Globus pallidus (tissue), 1 donor: Measurements from ENCODE around the gene COL21A1.
"Not testable (repeated sequence)": the region's sequence is repeated elsewhere in the genome, so short reads cannot be mapped to it uniquely, and the experiment has no call there.

Experiments
- DNase-seq: peaks from one replicate; pipeline ENCODE4 v3.0.0-alpha.2; 2015; ENCODE audit warnings: low spot score

The COL21A1 gene

GRCh38 chr6:56047931-56048540 is 199.3 kb downstream of the COL21A1 start:
- no peak for DNase-seq

DNA sequence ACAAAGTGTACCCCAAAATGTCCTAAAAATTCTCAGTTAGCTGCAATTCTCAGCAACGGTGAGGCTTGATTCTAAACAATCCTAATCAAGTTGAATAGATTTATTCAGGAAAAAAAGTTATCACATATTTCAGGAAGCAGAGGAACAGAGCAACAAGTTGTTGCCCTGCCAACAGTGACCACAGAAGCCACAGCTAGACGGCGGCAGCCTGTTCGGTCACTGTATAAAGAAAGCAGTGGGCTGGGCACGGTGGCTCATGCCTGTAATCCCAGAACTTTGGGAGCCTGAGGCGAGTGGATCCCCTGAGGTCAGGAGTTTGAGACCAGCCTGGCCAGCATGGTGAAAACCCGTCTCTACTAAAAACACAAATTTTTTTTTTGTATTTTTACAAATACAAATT is 200.8 kb downstream of the COL21A1 start:
- DNase-seq = no peak

- no peak for DNase-seq
These were observed 203.6 kb downstream of the COL21A1 start for GRCh38 chr6:56043761-56044160.

DNA sequence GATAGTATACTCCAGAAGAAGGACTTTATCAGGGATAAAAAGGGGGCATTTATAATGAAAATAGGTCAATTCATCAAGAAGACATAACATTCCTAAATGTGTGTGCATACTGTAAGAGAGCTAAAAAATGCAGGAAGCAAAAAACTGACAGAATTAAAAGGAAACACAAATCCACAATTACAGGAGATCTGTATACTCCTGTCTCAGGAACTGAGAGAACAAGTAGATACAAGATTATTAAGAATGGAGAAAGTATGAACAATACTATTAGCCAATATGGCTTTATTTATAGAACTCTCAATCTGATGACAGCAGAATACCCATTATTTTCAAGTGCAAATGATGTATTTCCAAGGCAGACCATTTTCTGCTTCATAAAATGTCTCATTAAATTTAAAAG is 204.3 kb downstream of the COL21A1 start:
- no peak for DNase-seq

DNA sequence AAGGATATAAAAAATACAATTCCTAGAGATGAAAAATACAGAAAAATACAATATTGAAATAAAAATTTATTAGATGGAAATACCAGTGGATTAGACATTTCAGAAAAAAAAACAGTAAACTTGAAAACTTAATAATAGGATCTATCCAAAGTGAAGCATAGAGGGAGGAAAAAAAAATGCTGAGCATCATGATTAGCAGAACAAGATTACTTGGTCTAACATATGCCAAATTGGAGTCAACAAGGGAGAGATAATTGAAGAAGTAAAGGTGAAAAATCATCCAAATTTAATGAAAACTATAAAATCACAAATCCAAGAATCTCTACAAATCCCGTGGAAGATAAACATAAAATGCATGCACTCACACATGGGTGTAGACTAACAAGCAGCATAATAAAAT is 205.8 kb downstream of the COL21A1 start:
- no peak for DNase-seq

GRCh38 chr6:56040889-56041301 is 206.5 kb downstream of the COL21A1 start:
- DNase-seq = no peak

DNA sequence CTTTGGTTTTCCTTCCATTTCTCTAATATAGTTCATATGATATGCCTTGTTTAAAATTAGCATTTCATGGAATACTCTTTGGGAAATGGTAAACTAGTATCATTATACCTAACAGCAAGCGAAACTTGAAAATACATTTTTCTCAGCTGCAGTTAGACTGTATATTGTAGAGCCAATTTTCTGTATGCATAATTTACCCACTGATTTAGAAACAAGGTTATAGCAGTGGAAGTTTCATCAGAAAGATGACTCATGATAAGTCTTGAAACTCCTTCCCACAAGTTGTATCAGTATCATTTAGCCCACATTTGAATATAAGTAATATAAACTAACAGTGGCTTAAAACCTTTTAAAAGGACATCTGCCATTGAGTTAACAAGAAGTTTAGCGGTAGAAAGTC is 207.2 kb downstream of the COL21A1 start:
- no peak for DNase-seq

GRCh38 chr6:56038764-56039163 is 208.6 kb downstream of the COL21A1 start:
- no peak for DNase-seq

GRCh38 chr6:56037601-56038000 is 209.8 kb downstream of the COL21A1 start:
- DNase-seq = no peak

DNA sequence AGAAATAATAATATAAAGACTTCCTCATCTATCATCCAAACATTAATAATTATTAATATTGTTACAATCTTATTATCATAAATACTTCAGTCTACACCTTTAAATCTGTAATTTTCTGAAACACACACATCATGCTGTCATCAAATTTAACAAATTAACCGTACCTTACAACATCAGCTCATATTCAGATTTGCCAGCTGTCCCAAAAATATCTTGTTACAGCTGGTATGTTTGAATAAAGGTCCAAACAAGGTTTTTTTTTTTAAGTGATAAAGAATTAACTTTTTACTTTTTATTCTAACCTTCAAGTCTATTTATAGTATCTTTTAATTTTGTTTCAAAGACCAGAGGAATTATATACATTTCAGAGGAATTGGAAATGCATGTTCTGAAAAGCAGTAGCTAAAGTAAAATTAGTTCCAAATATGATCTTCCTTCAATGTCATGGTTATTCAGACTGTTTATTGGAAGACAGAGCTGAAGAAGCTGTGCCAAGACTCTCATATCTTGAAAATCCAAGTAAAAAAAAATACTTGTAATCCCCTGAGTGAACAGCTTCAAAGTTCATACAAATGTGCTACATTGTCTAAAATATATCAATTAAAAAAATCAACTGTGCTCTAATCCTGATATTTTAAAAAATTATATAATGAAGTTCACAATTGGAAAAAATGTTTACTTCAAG is 210.3 kb downstream of the COL21A1 start:
- no peak for DNase-seq

DNA sequence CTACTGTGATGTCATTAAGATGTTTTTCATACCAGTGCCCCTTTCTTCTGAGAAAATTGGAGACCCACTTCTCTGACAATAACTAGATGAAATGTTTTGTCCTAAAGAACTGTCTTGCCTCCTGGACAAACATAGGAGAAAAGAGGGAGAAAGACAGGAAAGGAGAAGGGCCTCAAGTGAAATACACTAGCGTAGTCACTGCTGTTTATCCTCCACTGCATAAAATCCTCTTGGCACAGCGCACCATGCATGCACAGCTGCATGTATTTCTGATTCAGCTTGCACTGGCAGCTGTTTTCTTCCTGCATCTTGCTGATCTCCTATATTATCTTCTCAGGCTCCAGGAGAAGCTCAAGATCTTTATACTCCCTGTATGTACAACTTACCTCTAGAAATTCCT is 214.0 kb downstream of the COL21A1 start:
- DNase-seq = no peak

- DNase-seq = no peak
These were observed 214.6 kb downstream of the COL21A1 start for GRCh38 chr6:56032715-56033260.

GRCh38 chr6:56027865-56028264 is 219.5 kb downstream of the COL21A1 start:
- DNase-seq = no peak

GRCh38 chr6:56026455-56027180 is 220.8 kb downstream of the COL21A1 start:
- no peak for DNase-seq

DNA sequence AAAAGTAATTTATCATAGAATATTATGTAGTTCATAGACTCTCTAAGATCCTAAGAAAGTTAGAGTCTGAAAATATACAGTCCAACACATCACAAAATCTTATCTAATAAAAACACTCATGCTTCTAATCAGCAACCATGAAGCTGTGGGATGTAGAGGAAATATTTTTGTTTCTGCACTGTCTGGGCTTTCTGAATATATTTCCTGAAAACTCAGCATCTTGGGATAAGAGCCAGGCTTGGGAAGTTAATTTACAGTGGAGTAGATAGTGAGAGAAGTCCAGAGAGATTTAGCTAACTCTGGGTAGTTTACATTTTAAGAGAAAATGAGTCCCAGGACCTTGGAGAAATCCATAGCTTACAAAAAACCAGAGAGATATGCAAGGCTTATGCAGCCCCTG is 221.6 kb downstream of the COL21A1 start:
- DNase-seq = no peak

DNA sequence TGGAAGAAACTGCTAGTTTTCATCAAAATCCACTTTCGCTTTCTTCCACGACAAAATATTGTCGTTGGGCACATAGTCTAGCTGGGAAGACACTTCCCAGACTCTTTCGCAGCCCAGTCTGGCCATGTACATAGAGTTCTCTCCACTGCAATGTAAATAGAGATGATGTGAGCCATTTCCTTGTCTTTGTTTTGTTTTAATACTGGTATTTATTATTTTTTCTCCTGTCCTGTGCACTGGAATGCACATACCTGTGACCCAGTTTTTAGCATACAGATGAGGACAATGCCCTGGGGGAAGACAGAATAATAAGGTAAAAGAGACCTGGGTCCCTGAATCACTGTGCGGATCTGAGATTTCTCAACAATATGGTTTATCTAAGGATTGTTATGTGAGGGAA is 222.4 kb downstream of the COL21A1 start:
- DNase-seq = no peak

DNA sequence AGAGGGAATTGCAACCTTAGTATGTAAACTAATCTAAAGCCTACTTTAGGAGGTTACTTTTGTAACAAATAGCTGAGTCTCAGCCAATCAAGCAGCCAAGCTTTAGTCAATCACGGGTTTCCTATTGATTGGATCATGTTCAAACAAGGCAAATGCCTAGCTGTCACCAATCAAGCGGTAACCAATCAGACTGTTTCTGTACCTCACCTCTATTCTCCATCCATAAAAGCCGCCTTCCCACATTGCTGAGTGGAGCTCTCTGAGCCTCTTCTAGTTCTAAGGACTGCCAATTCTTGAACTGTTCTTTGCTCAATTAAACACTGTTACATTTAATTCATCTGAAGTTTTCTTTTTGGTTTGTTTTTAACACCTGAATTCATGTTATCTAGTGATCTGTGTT is 223.6 kb downstream of the COL21A1 start:
- no peak for DNase-seq

DNA sequence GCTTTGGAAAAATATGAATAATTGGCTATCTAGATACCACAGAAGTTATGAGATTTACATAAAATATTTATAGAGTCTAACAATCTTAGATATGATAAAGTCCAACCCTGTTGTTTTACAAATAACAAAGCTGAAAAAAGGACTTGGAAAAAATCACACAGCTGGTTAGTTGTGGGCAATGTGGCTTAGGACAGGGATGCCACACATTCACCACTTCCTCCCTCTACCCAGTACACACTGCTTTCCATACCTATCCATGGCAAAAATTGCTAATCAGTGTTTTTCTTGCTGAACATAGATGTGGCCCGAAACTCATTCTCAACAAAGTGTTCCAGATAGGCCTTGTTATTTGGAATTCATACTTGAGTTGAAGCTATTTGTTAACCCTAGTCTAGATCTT is 224.7 kb downstream of the COL21A1 start:
- no peak for DNase-seq

DNA sequence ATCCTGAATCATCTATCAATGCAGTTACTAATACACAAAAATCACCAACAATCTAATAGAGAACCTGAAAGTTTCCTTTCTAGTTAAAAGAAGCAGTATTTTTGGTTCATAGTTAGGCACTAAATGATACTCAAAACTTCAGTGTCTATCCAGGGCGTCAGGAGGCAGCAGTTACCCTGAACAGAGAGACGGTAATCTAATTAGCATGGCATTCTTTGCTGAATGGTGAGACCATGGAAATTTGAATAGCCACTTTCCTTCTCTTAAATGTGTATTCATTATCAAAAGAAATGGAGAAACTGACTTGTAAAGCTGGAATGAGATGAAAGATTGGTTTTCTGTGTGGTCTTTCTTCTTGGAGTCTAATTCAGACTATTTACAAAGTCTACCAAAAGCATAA is 225.4 kb downstream of the COL21A1 start:
- no peak for DNase-seq

- DNase-seq = no peak
These were observed 227.4 kb downstream of the COL21A1 start for GRCh38 chr6:56019973-56020372.

GRCh38 chr6:56017198-56017597 is 230.2 kb downstream of the COL21A1 start:
- DNase-seq = no peak

GRCh38 chr6:56014039-56014438 is 233.3 kb downstream of the COL21A1 start:
- not testable (repeated sequence) for DNase-seq

DNA sequence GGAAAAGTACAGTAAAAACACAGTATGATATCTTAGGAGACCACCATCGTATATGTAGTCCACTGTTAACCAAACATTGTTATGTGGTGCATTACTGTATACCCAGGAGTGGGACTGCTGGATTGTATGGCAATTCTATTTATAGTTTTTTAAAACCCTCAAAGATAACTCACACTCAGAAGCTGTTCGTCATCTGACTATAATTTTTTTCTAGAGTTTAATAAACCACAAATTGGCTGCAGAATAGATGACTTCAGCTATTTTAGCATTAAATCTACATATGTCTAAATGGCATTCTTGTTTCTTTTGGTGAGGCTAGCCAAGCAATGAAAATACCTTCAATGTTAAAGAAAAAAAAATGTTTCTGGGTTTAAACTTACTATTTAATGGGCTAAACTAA is 237.7 kb downstream of the COL21A1 start:
- no peak for DNase-seq
